Gastrocnemius medialis (tissue), 4 donors: ENCODE measurements around the gene CDC25C.

ENCODE experiments used
- POLR2A ChIP-seq, 2 donors: fragments of 450-650 bp; IDR thresholded peaks; one replicate each; pipeline ENCODE4 v1.6.1; 2017; ENCODE audit warnings: antibody characterized with exemption in 2 of 2, mild to moderate bottlenecking in 2 of 2, moderate library complexity in 2 of 2
- TF ChIP-seq, protein P1 (sequence below), 5 experiments: fragments of 450-650 bp in 3 of 5; fragments of 200-600 bp in 2 of 5; sonication (generic) in 2 of 5; IDR thresholded peaks in 4 of 5; conservative IDR thresholded peaks in 1 of 5; 1 replicate in 4 of 5; 2 replicates in 1 of 5; pipeline ENCODE4 v1.5.1; 2016 to 2019; ENCODE audit warnings: antibody characterized with exemption in 5 of 5, mild to moderate bottlenecking in 3 of 5, moderate library complexity in 3 of 5

DNA sequence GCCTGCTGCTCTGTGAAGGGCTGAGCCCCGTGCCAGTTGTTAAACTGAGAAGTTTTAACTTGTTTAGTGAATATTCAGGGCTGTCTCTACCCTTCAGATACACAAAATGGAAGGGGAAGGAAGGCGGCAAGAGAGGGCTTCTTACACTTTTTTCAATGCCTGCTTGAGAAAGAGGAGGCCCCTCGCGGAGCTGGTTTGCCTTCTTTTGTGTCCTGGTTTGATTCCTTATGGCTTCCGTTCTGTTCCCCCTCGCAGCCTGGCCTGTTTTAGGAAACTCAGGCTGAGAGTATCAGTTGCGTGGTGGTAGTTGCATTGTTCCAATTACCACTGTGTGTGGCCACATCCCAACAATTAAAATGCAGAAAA is 7.5 kb upstream of the CDC25C start:
- TF ChIP-seq, protein P1, sequence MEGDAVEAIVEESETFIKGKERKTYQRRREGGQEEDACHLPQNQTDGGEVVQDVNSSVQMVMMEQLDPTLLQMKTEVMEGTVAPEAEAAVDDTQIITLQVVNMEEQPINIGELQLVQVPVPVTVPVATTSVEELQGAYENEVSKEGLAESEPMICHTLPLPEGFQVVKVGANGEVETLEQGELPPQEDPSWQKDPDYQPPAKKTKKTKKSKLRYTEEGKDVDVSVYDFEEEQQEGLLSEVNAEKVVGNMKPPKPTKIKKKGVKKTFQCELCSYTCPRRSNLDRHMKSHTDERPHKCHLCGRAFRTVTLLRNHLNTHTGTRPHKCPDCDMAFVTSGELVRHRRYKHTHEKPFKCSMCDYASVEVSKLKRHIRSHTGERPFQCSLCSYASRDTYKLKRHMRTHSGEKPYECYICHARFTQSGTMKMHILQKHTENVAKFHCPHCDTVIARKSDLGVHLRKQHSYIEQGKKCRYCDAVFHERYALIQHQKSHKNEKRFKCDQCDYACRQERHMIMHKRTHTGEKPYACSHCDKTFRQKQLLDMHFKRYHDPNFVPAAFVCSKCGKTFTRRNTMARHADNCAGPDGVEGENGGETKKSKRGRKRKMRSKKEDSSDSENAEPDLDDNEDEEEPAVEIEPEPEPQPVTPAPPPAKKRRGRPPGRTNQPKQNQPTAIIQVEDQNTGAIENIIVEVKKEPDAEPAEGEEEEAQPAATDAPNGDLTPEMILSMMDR (IDR thresholded peaks at IDR 0.05 in 4 of 5, conservative IDR thresholded peaks at IDR 0.05 in 1 of 5), result no peak
- no peak for TF ChIP-seq POLR2A (IDR thresholded peaks at IDR 0.05)
